Epithelial cell of esophagus (primary cell): ENCODE data around the gene ZCRB1.

Source experiments
- DNase-seq: peaks from one replicate; pipeline ENCODE4 v3.0.0; 2010; ENCODE audit warnings: low read depth
- H3K4me3 ChIP-seq: 2 replicates; pipeline ENCODE4 v1.5.1; 2011; ENCODE audit warnings: mild to moderate bottlenecking, low read length, control low read depth
- TF ChIP-seq, protein P1 (sequence below): IDR thresholded peaks from 2 replicates; pipeline ENCODE4 v1.5.1; 2011; ENCODE audit warnings: low read depth, mild to moderate bottlenecking, low read length, control low read depth, inconsistent platforms; ENCODE audit not compliant: insufficient read depth; ENCODE audit errors: missing control alignments

Gene ZCRB1, protein sequence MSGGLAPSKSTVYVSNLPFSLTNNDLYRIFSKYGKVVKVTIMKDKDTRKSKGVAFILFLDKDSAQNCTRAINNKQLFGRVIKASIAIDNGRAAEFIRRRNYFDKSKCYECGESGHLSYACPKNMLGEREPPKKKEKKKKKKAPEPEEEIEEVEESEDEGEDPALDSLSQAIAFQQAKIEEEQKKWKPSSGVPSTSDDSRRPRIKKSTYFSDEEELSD

DNA sequence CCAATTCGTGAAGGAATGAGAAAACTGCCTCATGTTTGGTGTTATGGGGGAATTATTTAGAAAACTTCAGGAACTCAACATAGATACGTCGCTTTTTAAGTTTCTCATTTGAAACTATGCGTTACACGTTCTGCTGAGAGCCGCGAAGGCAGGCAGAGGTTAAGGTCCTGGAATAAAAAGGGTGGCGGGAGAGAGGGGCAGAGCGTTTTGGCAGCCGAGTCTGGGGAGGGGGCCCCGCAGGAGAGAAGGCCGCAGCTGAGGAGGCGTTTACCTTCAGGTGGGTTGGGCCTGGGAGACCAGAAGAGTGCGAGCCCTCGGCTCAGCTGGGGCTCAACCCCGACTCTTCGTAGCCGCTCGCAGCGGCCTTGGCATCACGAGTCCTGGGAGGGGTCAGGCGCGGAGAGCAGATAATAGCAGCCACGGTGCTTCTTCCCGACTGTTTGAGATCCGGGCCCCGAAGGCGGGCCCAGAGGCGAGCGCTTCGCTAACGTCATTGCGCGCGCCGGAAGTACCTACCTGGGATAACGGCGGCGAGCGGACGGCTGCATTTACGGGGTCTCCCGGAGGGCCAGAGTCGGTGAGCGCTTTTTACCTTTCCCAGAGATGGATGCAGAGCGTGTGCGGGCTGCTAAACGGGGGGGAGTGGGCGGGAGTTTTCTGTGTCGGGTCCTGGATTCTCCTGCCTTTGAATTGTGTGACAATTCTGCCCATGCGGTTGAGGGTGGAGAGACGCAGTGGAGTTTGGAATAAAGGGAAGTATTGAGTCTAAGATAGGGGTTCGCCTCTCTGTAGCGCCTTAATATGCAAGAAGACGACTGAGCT lies at the start of gene ZCRB1, which contains the start of gene PPHLN1:
TSS of gene ZCRB1 (minus strand) at position 442 of the 822 bp plus-strand sequence. CDS start 1,992 bp downstream, outside the sequence.
TSS of gene PPHLN1 (plus strand) at position 515 of the 822 bp plus-strand sequence. CDS start 9,736 bp downstream, outside the sequence.
- TF ChIP-seq, protein P1, sequence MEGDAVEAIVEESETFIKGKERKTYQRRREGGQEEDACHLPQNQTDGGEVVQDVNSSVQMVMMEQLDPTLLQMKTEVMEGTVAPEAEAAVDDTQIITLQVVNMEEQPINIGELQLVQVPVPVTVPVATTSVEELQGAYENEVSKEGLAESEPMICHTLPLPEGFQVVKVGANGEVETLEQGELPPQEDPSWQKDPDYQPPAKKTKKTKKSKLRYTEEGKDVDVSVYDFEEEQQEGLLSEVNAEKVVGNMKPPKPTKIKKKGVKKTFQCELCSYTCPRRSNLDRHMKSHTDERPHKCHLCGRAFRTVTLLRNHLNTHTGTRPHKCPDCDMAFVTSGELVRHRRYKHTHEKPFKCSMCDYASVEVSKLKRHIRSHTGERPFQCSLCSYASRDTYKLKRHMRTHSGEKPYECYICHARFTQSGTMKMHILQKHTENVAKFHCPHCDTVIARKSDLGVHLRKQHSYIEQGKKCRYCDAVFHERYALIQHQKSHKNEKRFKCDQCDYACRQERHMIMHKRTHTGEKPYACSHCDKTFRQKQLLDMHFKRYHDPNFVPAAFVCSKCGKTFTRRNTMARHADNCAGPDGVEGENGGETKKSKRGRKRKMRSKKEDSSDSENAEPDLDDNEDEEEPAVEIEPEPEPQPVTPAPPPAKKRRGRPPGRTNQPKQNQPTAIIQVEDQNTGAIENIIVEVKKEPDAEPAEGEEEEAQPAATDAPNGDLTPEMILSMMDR, result no peak
- H3K4me3 ChIP-seq, result peak within 1 kb of the TSS; percentile 100
- DNase-seq, result peak; percentile 85

DNA sequence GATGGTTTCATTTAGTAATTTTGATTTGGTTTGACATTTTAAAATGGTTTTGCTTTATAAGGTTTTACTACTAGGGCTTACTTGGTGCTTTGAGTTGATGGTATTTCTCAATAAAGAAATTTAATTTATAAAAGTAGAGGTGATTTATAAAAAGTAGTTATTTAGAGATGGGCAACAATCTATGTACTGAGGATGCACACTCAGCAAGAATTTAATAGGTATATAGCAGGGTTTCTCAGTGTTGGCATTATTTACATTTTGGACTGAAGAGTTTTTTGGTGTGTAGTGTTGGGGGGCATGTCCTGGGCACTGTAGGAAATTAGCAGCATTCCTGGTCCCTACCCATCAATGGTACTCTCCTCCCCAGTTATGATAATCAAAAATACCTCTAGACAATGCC lies 47.8 kb upstream of the ZCRB1 start:
- no peak overlapping the region for H3K4me3 ChIP-seq
- DNase-seq, result no peak
- TF ChIP-seq, protein P1, result no peak

DNA sequence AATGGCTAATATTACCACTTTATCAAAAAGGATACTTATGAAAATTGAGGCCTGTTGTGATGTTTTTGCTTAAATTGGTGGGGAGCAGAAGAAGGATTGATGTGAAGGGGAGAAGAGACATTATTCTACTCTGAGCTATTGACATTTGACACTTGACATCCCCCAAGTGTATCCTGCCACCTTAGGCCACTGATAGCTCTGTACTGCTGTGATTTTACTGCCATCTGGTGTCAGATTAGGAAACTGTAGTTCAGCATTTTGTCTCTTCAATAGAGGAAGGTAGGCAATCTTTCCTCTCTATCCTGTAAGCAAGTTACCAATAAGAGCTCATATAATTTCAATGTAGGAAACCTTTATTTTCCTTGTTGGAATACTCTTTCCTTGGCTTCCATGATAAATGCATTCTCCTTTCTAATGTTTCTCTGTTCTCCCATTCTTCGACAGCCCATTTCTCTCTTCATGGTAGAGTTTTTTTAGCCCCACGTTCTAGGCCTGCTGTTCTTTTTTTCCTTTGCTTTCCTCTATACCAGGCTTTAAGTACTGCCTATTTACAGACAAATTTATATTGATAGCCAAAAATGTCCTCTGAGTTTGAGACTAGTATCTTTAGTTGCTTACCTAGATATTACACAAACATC lies 46.4 kb upstream of the ZCRB1 start:
- no peak overlapping the region for H3K4me3 ChIP-seq
- peak; percentile 60 for DNase-seq
- TF ChIP-seq, protein P1, result peak; percentile 83

DNA sequence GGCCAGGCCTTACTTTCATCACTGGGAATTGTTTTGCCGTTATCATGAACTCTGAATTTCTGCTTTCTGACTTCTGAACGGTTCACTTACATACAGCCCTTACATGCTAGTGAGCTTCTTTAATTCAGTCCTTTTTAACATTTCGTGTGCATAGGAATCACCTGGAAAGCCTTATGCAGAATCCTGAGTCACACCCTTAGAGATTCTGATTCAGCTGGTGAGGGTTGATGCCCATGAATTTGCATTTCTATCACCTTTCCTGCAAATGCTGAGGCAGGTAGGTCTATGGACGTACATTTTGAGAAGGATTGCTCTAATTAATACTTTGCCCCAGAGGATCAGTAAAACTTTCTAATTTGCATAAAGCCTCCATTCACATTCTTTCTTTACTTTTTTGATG lies 44.1 kb upstream of the ZCRB1 start:
- H3K4me3 ChIP-seq, result no peak overlapping the region
- TF ChIP-seq, protein P1, result no peak
- DNase-seq, result peak; percentile 33

DNA sequence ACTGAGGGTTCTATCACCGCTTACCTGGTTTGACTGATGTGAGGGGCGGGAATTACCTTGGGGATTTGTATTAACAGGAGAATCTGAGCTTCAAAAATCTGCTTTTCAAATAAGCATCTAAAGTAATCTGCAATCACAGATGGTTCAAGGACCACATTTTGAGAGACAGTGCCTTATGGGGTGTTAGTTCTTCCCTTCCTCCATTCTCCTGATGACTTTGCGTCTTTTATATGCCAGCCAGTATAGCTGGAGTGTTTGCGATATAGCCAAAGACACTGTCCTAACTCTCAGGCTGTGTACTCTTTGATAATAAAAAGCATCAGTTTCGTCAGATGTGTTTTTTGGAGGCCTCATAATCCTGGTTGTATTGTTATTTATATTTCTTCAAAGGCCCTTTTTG lies 39.6 kb upstream of the ZCRB1 start:
- no peak overlapping the region for H3K4me3 ChIP-seq
- TF ChIP-seq, protein P1, result no peak
- no peak for DNase-seq

DNA sequence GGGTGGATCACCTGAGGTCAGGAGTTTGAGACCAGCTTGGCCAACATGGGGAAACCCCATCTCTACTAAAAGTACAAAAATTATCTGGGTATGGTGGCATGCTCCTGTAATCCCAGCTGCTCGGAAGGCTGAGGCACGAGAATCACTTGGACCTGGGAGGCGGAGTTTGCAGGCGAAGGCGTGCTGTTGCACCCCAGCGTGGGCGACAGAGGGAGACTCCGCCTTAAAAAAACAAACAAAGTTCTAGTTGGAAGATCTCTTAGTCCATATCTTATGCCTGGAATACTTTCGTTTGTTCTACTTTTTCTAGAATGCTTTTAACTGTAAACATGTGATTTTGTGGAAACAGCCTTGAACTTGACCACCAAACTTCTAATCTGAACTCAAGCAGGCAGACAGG lies 38.8 kb upstream of the ZCRB1 start:
- H3K4me3 ChIP-seq, result no peak overlapping the region
- TF ChIP-seq, protein P1, result no peak
- DNase-seq, result no peak
